Activated CD4-positive, alpha-beta T cell treated with anti-CD3 and anti-CD28 coated beads, Interleukin-2, amount 50 U/mL, for 48 hours (primary cell): ENCODE measurements around the gene IGFBP2.
A peak's percentile ranks its signal among the peaks of the same experiment; 100 is the strongest.
"Not testable (repeated sequence)": the region's sequence is repeated elsewhere in the genome, so short reads cannot be mapped to it uniquely, and the experiment has no call there.

Source experiments
- DNase-seq, 2 experiments: peaks; one replicate each; pipeline ENCODE4 v3.0.0-alpha.2; 2020

IGFBP2 gene

GRCh38 chr2:216632952-216633615, at the start of gene IGFBP2:
IGFBP2 (plus strand) TSS chr2:216633420; CDS start chr2:216633524, 104 bp downstream.
- peak; percentile 20 to 23 for DNase-seq

- no peak for DNase-seq
Measured at GRCh38 chr2:216583606-216584005, 49.6 kb upstream of the IGFBP2 start.

GRCh38 chr2:216584112-216584511, 49.1 kb upstream of the IGFBP2 start:
- no peak for DNase-seq

GRCh38 chr2:216585441-216585840, 47.8 kb upstream of the IGFBP2 start:
- DNase-seq: no peak

GRCh38 chr2:216588861-216589710, 44.1 kb upstream of the IGFBP2 start:
- DNase-seq: no peak

- DNase-seq: no peak
Measured at GRCh38 chr2:216589791-216590190, 43.4 kb upstream of the IGFBP2 start.

- no peak for DNase-seq
Measured at GRCh38 chr2:216590780-216591179, 42.4 kb upstream of the IGFBP2 start.

- no peak for DNase-seq
Measured at GRCh38 chr2:216591480-216591879, 41.7 kb upstream of the IGFBP2 start.

GRCh38 chr2:216594081-216594480, 39.1 kb upstream of the IGFBP2 start:
- no peak for DNase-seq

GRCh38 chr2:216596236-216596979, 36.8 kb upstream of the IGFBP2 start:
- no peak for DNase-seq

GRCh38 chr2:216596980-216597509, 36.2 kb upstream of the IGFBP2 start:
- no peak for DNase-seq

GRCh38 chr2:216597825-216598224, 35.4 kb upstream of the IGFBP2 start:
- DNase-seq: not testable (repeated sequence)

GRCh38 chr2:216601632-216602409, 31.4 kb upstream of the IGFBP2 start:
- DNase-seq: no peak

- DNase-seq: no peak
Measured at GRCh38 chr2:216603010-216603883, 30.0 kb upstream of the IGFBP2 start.

- no peak for DNase-seq
Measured at GRCh38 chr2:216603884-216604245, 29.4 kb upstream of the IGFBP2 start.

GRCh38 chr2:216604458-216604857, 28.8 kb upstream of the IGFBP2 start:
- DNase-seq: no peak

GRCh38 chr2:216606551-216607276, 26.5 kb upstream of the IGFBP2 start:
- DNase-seq: peak; percentile 73 to 80

GRCh38 chr2:216607277-216607560, 26.0 kb upstream of the IGFBP2 start:
- DNase-seq: peak in 1 of 2 experiments; percentile 2

- DNase-seq: no peak
Measured at GRCh38 chr2:216608525-216608924, 24.7 kb upstream of the IGFBP2 start.

GRCh38 chr2:216615298-216616082, 17.7 kb upstream of the IGFBP2 start:
- DNase-seq: no peak
